T-cell (primary cell): ENCODE data around the gene TRMT11. TPM values are rescaled to one million over a fixed set of nuclear protein-coding genes. Genes with fewer than 3 reads are reported as not detected.

Source experiments
- ATAC-seq, 4 experiments: fragments of 200-7000 bp in 3 of 4; fragments of 150-1000 bp in 1 of 4; cut with Tn5 transposase; replicated peaks in 1 of 4; 1 replicate in 3 of 4; 2 replicates in 1 of 4; pipeline ENCODE4 v1.10.0; 2021; ENCODE audit warnings: moderate library complexity in 3 of 4, mild to moderate bottlenecking in 2 of 4, moderate number of reproducible peaks in 1 of 4
- CTCF ChIA-PET, 2 donors: fragments of 300-600 bp; sonication (Branson Sonifier 250); formaldehyde crosslinking; loops; one replicate each; lab custom pipeline; 2022; ENCODE audit warnings: antibody characterized with exemption in 2 of 2; lab: Charles Lee
- POLR2A ChIA-PET, 2 donors: fragments of 300-600 bp; sonication (Branson Sonifier 250); formaldehyde crosslinking; loops; one replicate each; lab custom pipeline; 2022; ENCODE audit warnings: antibody characterized with exemption in 2 of 2; lab: Charles Lee
- DNase-seq, 35 experiments: peaks; one replicate each; pipeline versions ENCODE4 v3.0.0 to v3.0.0-alpha.2; 2013 to 2023
- H3K27ac ChIP-seq: one replicate; pipeline ENCODE4 v1.5.1; 2013; ENCODE audit warnings: low read length
- H3K27me3 ChIP-seq, 2 experiments: replicated peaks in 1 of 2; 1 replicate in 1 of 2; 2 replicates in 1 of 2; pipeline versions ENCODE4 v1.6.1 to v1.7.0; 2013; ENCODE audit warnings: low read length in 1 of 2, mixed read lengths in 1 of 2; ENCODE audit not compliant: control insufficient read depth in 2 of 2, insufficient read depth in 2 of 2; ENCODE audit errors: extremely low read depth in 1 of 2
- H3K36me3 ChIP-seq, 2 donors: 1 replicate in 1 of 2; 2 replicates in 1 of 2; pipeline versions ENCODE4 v1.6.1 to v1.7.0; 2013; ENCODE audit warnings: low read length in 1 of 2; ENCODE audit not compliant: control insufficient read depth in 2 of 2, insufficient read depth in 1 of 2; ENCODE audit errors: extremely low read depth in 1 of 2
- H3K4me1 ChIP-seq, 2 experiments: 1 replicate in 1 of 2; 2 replicates in 1 of 2; pipeline versions ENCODE4 v1.6.1 to v1.7.0; 2013; ENCODE audit warnings: low read length in 2 of 2, mixed read lengths in 1 of 2; ENCODE audit not compliant: insufficient read depth in 2 of 2, control insufficient read depth in 1 of 2; ENCODE audit errors: extremely low read depth in 1 of 2
- H3K4me3 ChIP-seq, 2 donors: 1 replicate in 1 of 2; 2 replicates in 1 of 2; pipeline versions ENCODE4 v1.5.1 to v1.7.0; 2013; ENCODE audit warnings: mild to moderate bottlenecking in 2 of 2, low read length in 1 of 2, moderate library complexity in 1 of 2; ENCODE audit not compliant: control insufficient read depth in 1 of 2; ENCODE audit errors: extremely low read depth in 1 of 2
- H3K9me3 ChIP-seq: 2 replicates; pipeline ENCODE4 v1.7.0; 2013
- H3K27ac Mint-ChIP-seq, 2 donors: one replicate each; pipeline ENCODE4 v1.8.0; 2020 to 2021; ENCODE audit warnings: mild to moderate bottlenecking in 2 of 2, mixed read lengths in 2 of 2
- H3K27me3 Mint-ChIP-seq, 2 donors: one replicate each; pipeline ENCODE4 v1.8.0; 2021 to 2022; ENCODE audit warnings: mixed read lengths in 2 of 2
- H3K36me3 Mint-ChIP-seq: one replicate; pipeline ENCODE4 v1.8.0; 2021; ENCODE audit warnings: mixed read lengths
- H3K4me1 Mint-ChIP-seq, 3 donors: one replicate each; pipeline ENCODE4 v1.8.0; 2020 to 2022; ENCODE audit warnings: mixed read lengths in 3 of 3, mild to moderate bottlenecking in 1 of 3
- H3K4me3 Mint-ChIP-seq, 3 donors: one replicate each; pipeline ENCODE4 v1.8.0; 2020 to 2022; ENCODE audit warnings: mild to moderate bottlenecking in 3 of 3, mixed read lengths in 3 of 3, moderate library complexity in 3 of 3
- H3K9me3 Mint-ChIP-seq, 3 donors: one replicate each; pipeline ENCODE4 v1.8.0; 2020 to 2022; ENCODE audit warnings: mixed read lengths in 3 of 3
- WGBS: methylation state at CpG from one replicate; pipeline ENCODE4 v1.1.5; 2013; ENCODE audit warnings: missing lambda C conversion rate; ENCODE audit not compliant: insufficient coverage; 5-methylcytosine and 5-hydroxymethylcytosine counted together
- total RNA-seq, 35 experiments: library from RNA in 6 of 35; stranded (reverse) in 6 of 35; fragments of 120-200 nt in 1 of 35; gene quantifications; one replicate each; pipeline versions ENCODE4 v1.2.1 to v1.2.4 and lab custom pipeline; 2013 to 2026

The TRMT11 gene
- total RNA-seq, 5 donors from 2014 or later (not counting 1 experiment from before 2014, with no cell fraction given): 14.2 to 30.3 (median 21.6) TPM

DNA sequence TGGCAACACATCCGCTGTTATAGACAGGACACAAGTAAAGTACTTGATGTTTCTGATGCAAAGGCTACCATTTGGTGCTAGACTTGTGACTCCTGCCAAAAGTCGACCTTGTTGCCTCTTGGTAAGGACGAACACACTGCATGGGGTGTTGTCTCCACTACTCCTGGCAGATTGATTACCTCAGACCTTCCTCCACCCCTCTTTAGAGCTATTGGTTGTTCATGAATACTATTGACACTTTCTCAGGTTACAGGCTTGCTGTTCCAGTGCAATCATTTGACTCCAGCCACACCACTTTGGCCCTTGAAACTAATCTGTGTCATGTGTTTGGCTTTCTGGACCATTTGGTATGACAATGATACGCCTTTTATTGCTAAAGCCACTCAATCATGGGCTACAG, 62.3 kb downstream of the TRMT11 start:
- CTCF ChIA-PET: no interaction called here
- WGBS: no CpG with 5 or more reads among the region's 4 CpGs
- no peaks in the 10 kb centered on the region for H3K27me3 Mint-ChIP-seq

DNA sequence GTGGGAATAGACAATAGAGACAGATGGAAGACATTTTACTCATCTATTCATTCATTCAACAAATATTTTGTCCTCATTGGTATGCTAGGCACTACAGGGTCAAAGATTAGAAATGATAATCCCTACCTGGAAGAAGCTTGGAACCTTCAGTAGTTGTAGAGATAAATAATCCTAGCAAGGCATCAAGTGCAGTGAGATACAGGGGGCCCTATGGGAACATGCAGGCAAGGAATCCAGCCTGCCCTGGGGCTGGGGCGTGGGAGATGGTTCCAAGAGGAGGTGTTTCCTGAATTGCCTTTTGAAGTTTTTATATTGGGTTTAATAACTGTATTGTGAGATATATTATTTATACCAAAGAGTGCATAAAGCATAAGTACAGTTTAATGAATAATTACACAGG, 64.5 kb downstream of the TRMT11 start:
- H3K4me3 ChIP-seq: no peak overlapping the region
- Mint-ChIP-seq H3K27me3 (no peaks in the 10 kb centered on the region), H3K4me1 (no peaks in the 10 kb centered on the region), H3K4me3 (no peak overlapping the region), H3K36me3 (peaks cover 61% of the 10 kb centered on the region), H3K9me3 (no peaks in the 10 kb centered on the region), H3K27ac (no peak overlapping the region)
- H3K4me1 ChIP-seq: no peaks in the 10 kb centered on the region
- H3K27me3 ChIP-seq: no peaks in the 10 kb centered on the region
- no CpG with 5 or more reads among the region's 1 CpG for WGBS
- H3K27ac ChIP-seq: no peak overlapping the region
- POLR2A ChIA-PET: no interaction called here
- ATAC-seq: no peak
- H3K36me3 ChIP-seq: peaks cover 0 to 10% of the 10 kb centered on the region in 2 donors
- H3K9me3 ChIP-seq: no peaks in the 10 kb centered on the region
- no peak for DNase-seq
- CTCF ChIA-PET: no interaction called here

More for the DNA sequence above, 62.3 kb downstream of the TRMT11 start:
- ATAC-seq: no peak
- H3K27ac ChIP-seq: no peak overlapping the region
- no peaks in the 10 kb centered on the region for H3K27me3 ChIP-seq
- H3K36me3 Mint-ChIP-seq: peaks cover 64% of the 10 kb centered on the region
- H3K4me1 ChIP-seq: no peaks in the 10 kb centered on the region
- H3K4me3 ChIP-seq: no peak overlapping the region
- no peak for DNase-seq
- no peaks in the 10 kb centered on the region for H3K9me3 Mint-ChIP-seq
- H3K4me3 Mint-ChIP-seq: no peak overlapping the region
- no peak overlapping the region for H3K27ac Mint-ChIP-seq
- H3K9me3 ChIP-seq: no peaks in the 10 kb centered on the region
- H3K4me1 Mint-ChIP-seq: no peaks in the 10 kb centered on the region
- POLR2A ChIA-PET: no interaction called here
- H3K36me3 ChIP-seq: peaks cover 0 to 13% of the 10 kb centered on the region in 2 donors

DNA sequence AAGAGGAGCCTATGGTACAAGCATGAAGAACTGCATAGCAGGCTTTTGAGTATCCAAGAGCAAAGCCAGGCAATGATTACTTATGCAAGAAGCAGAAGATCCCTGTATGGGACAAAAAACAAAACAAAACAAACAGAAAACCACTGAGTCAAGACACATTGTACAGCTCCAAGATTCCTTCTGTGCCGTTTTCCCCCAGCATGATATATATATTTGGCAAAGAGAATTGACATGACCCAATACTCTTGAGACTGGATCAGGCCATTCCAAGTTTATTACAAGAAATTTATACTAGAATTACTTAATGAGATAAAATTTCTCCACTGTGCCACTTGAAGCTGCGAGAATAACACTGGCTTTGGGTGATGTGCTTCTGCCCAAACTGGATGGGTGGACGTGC, 65.5 kb downstream of the TRMT11 start:
- Mint-ChIP-seq H3K27me3 (no peaks in the 10 kb centered on the region), H3K4me3 (no peak overlapping the region), H3K36me3 (peaks cover 57% of the 10 kb centered on the region), H3K27ac (no peak overlapping the region), H3K4me1 (no peaks in the 10 kb centered on the region), H3K9me3 (no peaks in the 10 kb centered on the region)
- ChIA-PET POLR2A (interaction anchor here in 1 of 2 donors (0.6 kb wide), 1 partner anchor 942 kb away, joined by 3 read pairs; no protein-coding TSS in a partner anchor), CTCF (no interaction called here)
- DNase-seq (no peak), ATAC-seq (no peak)
- Histone ChIP-seq H3K9me3 (no peaks in the 10 kb centered on the region), H3K4me3 (no peak overlapping the region), H3K27ac (no peak overlapping the region), H3K27me3 (no peaks in the 10 kb centered on the region), H3K36me3 (peaks cover 0 to 7% of the 10 kb centered on the region in 2 donors), H3K4me1 (no peaks in the 10 kb centered on the region)
- WGBS: 100% methylated on average over 2 of the region's 3 CpGs

DNA sequence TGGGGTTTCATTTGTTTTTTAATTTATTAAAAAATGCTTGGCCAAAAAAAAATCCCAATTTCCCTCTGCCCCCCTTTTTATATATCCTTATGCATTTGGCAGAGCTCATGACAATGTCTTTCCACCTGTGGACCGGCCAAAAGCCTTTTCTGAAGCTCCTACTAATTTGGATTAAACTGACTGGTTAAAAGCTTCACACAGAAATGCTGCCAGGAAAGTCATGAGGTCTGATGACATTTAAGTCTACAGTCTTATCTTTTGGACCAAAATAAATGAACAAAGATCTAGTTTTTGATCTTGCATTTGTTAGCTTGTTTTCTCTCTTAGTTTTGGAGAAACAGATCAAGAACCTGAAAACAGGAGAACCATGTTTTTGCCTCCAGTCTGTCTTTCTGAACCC, 66.1 kb downstream of the TRMT11 start:
- Mint-ChIP-seq H3K27me3 (no peaks in the 10 kb centered on the region), H3K4me1 (no peaks in the 10 kb centered on the region), H3K9me3 (peaks cover 0 to 6% (median 0%) of the 10 kb centered on the region in 3 donors), H3K27ac (no peak overlapping the region), H3K4me3 (no peak overlapping the region), H3K36me3 (peaks cover 57% of the 10 kb centered on the region)
- Histone ChIP-seq H3K27me3 (no peaks in the 10 kb centered on the region), H3K9me3 (no peaks in the 10 kb centered on the region), H3K4me1 (no peaks in the 10 kb centered on the region), H3K36me3 (peaks cover 0 to 3% of the 10 kb centered on the region in 2 donors), H3K4me3 (no peak overlapping the region), H3K27ac (no peak overlapping the region)
- 91% methylated on average over 1 of the region's 1 CpG for WGBS
- ATAC-seq (no peak), DNase-seq (no peak)
- ChIA-PET POLR2A (no interaction called here), CTCF (no interaction called here)

DNA sequence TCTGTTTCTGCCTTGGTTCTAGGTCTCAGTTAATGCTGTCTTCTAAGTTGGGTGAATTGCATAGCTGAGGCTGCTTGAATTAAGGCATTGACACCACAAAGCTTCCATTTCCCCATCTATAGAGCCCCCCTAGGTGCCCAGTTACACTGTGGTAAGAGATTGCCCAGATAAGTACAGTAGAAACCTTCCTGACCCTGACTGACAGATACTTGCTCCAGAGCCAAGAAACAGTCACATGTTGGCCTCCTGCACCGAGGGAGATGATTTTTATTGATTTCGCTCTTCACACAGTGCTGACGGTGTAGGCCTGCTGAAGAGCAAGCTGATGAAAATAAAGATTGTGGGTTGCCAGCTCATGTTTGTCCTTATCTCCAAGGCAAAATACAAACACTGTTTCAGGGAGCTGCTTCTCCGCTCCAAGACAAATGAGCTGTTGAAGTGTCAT, 67.9 kb downstream of the TRMT11 start:
- Mint-ChIP-seq H3K4me1 (no peaks in the 10 kb centered on the region), H3K9me3 (peaks cover 0 to 6% (median 0%) of the 10 kb centered on the region in 3 donors), H3K27ac (no peak overlapping the region), H3K4me3 (no peak overlapping the region), H3K36me3 (peaks cover 55% of the 10 kb centered on the region), H3K27me3 (no peaks in the 10 kb centered on the region)
- no peak for ATAC-seq
- POLR2A ChIA-PET: interaction anchor here in 1 of 2 donors (0.6 kb wide), 1 partner anchor 17 kb away, joined by 4 read pairs; no protein-coding TSS in a partner anchor
- Histone ChIP-seq H3K4me1 (no peaks in the 10 kb centered on the region), H3K27ac (no peak overlapping the region), H3K4me3 (no peak overlapping the region), H3K27me3 (no peaks in the 10 kb centered on the region), H3K36me3 (no peaks in the 10 kb centered on the region), H3K9me3 (no peaks in the 10 kb centered on the region)
- DNase-seq: no peak
- CTCF ChIA-PET: no interaction called here
- WGBS: 81% methylated on average over 3 of the region's 4 CpGs

DNA sequence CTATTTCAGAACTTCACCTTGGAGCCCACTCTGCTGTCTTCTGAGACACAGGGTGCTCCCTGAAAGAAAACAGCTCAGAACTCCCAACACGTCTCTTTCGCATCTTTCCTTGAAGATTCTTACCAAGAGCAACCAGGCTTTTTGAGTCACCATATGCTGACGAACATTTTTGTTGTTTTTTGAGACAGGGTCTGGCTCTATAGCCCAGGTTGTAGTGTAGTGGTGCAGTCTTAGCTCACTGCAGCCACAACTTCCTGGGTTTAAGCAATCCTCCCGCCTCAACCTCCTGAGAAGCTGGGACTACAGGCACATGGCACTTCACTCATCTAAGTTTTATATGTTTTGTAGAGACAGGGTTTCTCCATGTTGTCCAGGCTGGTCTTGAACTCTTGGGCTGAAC, 68.5 kb downstream of the TRMT11 start:
- no peak overlapping the region for H3K27ac ChIP-seq
- H3K4me3 Mint-ChIP-seq: no peak overlapping the region
- H3K4me1 ChIP-seq: no peaks in the 10 kb centered on the region
- ATAC-seq (no peak), DNase-seq (no peak)
- H3K9me3 ChIP-seq: no peaks in the 10 kb centered on the region
- POLR2A ChIA-PET: no interaction called here
- no peak overlapping the region for H3K27ac Mint-ChIP-seq
- peaks cover 55% of the 10 kb centered on the region for H3K36me3 Mint-ChIP-seq
- H3K27me3 ChIP-seq: no peaks in the 10 kb centered on the region
- no CpG with 5 or more reads among the region's 4 CpGs for WGBS
- CTCF ChIA-PET: no interaction called here
- H3K36me3 ChIP-seq: no peaks in the 10 kb centered on the region
- peaks cover 0 to 6% (median 0%) of the 10 kb centered on the region in 3 donors for H3K9me3 Mint-ChIP-seq
- H3K4me3 ChIP-seq: no peak overlapping the region
- H3K4me1 Mint-ChIP-seq: no peaks in the 10 kb centered on the region
- H3K27me3 Mint-ChIP-seq: no peaks in the 10 kb centered on the region

DNA sequence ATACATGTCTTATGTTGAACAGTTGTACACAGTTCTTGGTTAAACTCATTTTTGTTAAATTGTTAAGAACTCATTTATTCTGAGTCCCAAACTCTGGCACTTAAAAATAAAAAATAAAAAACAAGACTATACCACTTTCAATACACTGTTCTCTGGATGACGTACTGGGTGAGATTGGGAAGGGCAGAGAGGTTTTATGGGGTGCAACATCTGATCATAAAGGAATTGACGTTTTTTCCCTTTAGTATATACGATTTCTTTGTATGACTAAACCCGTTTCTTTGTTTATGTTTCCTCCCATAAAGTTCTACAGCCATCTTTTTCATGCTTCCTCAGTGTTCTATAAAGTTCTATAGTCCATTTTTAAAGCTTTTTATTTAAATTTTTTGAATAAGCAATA, 69.1 kb downstream of the TRMT11 start:
- Histone ChIP-seq H3K4me1 (no peaks in the 10 kb centered on the region), H3K4me3 (no peak overlapping the region), H3K9me3 (no peaks in the 10 kb centered on the region), H3K36me3 (no peaks in the 10 kb centered on the region), H3K27me3 (no peaks in the 10 kb centered on the region), H3K27ac (no peak overlapping the region)
- ATAC-seq (no peak), DNase-seq (no peak)
- ChIA-PET POLR2A (no interaction called here), CTCF (no interaction called here)
- peaks cover 0 to 6% (median 0%) of the 10 kb centered on the region in 3 donors for H3K9me3 Mint-ChIP-seq
- H3K4me1 Mint-ChIP-seq: no peaks in the 10 kb centered on the region
- H3K4me3 Mint-ChIP-seq: no peak overlapping the region
- no peaks in the 10 kb centered on the region for H3K27me3 Mint-ChIP-seq
- H3K27ac Mint-ChIP-seq: no peak overlapping the region
- WGBS: no CpG with 5 or more reads among the region's 4 CpGs
- peaks cover 60% of the 10 kb centered on the region for H3K36me3 Mint-ChIP-seq
